ENCODE data around the gene RAET1E. TPM values are rescaled to one million over a fixed set of nuclear protein-coding genes. Genes with fewer than 3 reads are reported as not detected.
"Not testable (repeated sequence)": the region's sequence is repeated elsewhere in the genome, so short reads cannot be mapped to it uniquely, and the experiment has no call there.

Gene RAET1E
- total and polyA plus RNA-seq, 2 donors (not counting 1 experiment from before 2014, with no cell fraction given): not detected

DNA sequence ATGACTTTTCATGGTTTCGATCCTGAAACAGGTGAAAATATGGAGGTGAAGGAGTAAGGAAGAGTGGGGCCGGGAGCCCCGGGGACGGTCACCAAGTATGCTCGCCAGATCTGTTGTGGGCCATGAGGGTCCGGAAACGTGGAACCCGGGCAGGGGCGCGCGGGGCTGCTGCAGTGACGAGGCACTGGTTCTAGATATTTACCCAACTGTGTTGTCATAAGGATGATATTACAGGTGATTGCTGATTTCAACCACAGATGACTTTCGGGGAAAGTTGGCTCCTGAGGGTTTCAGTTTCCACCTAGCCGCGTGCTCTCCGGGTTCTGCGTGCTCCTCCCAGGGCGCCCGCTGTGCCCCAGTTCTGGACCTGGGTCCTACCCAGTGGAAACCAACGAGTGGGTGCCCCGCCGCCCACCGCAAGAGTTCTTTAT, 12.8 kb upstream of the RAET1E start:
- Histone ChIP-seq H3K9me3 (ENCODE audit: control extremely low read depth in 1 of 3, control insufficient read depth in 2 of 3, insufficient read depth in 1 of 3, low read length in 2 of 3) (peaks cover 0 to 24% (median 8%) of the 10 kb centered on the region in 3 donors), H3K79me2 (ENCODE audit: control insufficient read depth, insufficient read depth, low read length) (no peaks in the 10 kb centered on the region), H3K27ac (ENCODE audit: low read length in 2 of 2) (no peak overlapping the region), H3K4me2 (replicated peaks; ENCODE audit: low read depth, low read length, poor library complexity, severe bottlenecking) (no peak overlapping the region), H4K20me1 (ENCODE audit: control insufficient read depth, insufficient read depth, low read length, poor library complexity, severe bottlenecking) (no peaks in the 10 kb centered on the region), H3K9ac (ENCODE audit: low read length) (no peak overlapping the region), H3K4me3 (ENCODE audit: control extremely low read depth in 1 of 5, extremely low read depth in 1 of 5, insufficient read depth in 1 of 5, low read depth in 2 of 5, low read length in 4 of 5) (no peak overlapping the region), H2AFZ (ENCODE audit: insufficient read depth, low read depth, low read length, poor library complexity, severe bottlenecking) (no peak overlapping the region), H3K27me3 (replicated peaks in 1 of 4; ENCODE audit: control extremely low read depth in 1 of 4, control insufficient read depth in 3 of 4, insufficient read depth in 4 of 4, low read length in 3 of 4) (peaks cover 0 to 17% (median under 1%) of the 10 kb centered on the region in 4 experiments), H3K4me1 (ENCODE audit: control insufficient read depth in 2 of 2, insufficient read depth in 2 of 2, low read length in 2 of 2) (no peaks in the 10 kb centered on the region), H3K36me3 (replicated peaks in 1 of 2; ENCODE audit: control extremely low read depth in 1 of 2, control insufficient read depth in 1 of 2, extremely low read depth in 1 of 2, insufficient read depth in 2 of 2, low read length in 1 of 2) (no peaks in the 10 kb centered on the region)
- no peaks in the 10 kb centered on the region for H3K4me1 Mint-ChIP-seq
- intact Hi-C loops (cut with micrococcal nuclease): no loop called here
- H3K27ac Mint-ChIP-seq: no peak overlapping the region
- DNase-seq (no peak), ATAC-seq (ENCODE audit: low read depth) (no peak)
- H3K9me3 Mint-ChIP-seq (ENCODE audit: insufficient read depth): peaks cover 8% of the 10 kb centered on the region
- H3K4me3 Mint-ChIP-seq: no peak overlapping the region
- TF ChIP-seq EZH2 (IDR thresholded peaks at IDR 0.05; ENCODE audit: borderline replicate concordance, insufficient read depth, low read depth, low read length, poor library complexity, severe bottlenecking): no peak
- TF ChIP-seq, protein P1, sequence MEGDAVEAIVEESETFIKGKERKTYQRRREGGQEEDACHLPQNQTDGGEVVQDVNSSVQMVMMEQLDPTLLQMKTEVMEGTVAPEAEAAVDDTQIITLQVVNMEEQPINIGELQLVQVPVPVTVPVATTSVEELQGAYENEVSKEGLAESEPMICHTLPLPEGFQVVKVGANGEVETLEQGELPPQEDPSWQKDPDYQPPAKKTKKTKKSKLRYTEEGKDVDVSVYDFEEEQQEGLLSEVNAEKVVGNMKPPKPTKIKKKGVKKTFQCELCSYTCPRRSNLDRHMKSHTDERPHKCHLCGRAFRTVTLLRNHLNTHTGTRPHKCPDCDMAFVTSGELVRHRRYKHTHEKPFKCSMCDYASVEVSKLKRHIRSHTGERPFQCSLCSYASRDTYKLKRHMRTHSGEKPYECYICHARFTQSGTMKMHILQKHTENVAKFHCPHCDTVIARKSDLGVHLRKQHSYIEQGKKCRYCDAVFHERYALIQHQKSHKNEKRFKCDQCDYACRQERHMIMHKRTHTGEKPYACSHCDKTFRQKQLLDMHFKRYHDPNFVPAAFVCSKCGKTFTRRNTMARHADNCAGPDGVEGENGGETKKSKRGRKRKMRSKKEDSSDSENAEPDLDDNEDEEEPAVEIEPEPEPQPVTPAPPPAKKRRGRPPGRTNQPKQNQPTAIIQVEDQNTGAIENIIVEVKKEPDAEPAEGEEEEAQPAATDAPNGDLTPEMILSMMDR (IDR thresholded peaks at IDR 0.05): no peak
- ChIA-PET POLR2A (no interaction called here), CTCF (no interaction called here)
- 95% methylated on average over 22 of the region's 23 CpGs for WGBS (ENCODE audit: insufficient coverage)
- H3K27me3 Mint-ChIP-seq: peaks cover 32% of the 10 kb centered on the region

DNA sequence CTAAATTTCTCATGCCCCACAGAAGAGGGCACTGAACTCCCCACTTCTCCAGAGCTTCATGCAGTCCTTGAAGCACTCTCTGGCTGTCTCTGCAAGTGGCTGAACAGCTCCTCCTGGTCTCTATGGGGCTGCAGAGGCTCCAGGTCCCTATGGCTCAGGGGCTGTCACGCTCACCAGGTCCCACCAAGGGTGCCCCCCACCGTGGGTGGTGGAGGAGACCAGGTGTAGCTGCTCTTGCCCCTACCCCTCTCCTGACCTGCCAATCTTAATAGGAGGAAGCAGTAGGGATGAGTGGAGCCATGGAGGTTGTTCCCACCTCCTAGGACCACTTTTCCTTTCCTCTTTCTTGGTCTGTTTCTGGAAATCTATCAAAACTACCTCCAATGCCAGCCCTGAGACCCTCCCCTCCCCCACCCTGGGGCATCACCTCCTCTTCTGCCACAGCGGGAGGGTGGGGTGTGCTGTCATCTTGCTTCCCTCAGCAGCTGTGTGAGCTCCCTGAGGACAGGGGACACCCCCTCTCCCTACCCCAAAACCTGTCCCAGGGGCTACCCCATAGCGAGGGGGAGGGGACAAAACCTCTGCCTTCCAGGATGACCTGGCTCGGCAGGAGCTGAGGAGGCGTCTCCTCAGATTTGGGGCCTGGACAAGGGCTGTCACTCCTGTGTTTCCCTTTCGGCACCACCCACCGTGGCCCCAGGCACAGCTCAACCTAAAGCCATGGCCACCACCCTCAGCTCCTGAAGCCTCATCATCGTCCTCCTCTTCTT, 12.0 kb upstream of the RAET1E start:
- TF ChIP-seq, protein P1 (IDR thresholded peaks at IDR 0.05): no peak
- no peak for TF ChIP-seq EZH2 (IDR thresholded peaks at IDR 0.05; ENCODE audit: borderline replicate concordance, insufficient read depth, low read depth, low read length, poor library complexity, severe bottlenecking)
- no peak overlapping the region for H3K4me3 Mint-ChIP-seq
- H3K27ac ChIP-seq (ENCODE audit: low read length in 2 of 2): no peak overlapping the region
- DNase-seq (no peak), ATAC-seq (ENCODE audit: low read depth) (no peak)
- H3K9me3 Mint-ChIP-seq (ENCODE audit: insufficient read depth): peaks cover 8% of the 10 kb centered on the region
- H3K4me1 ChIP-seq (ENCODE audit: control insufficient read depth in 2 of 2, insufficient read depth in 2 of 2, low read length in 2 of 2): no peaks in the 10 kb centered on the region
- peaks cover 0 to 18% (median under 1%) of the 10 kb centered on the region in 4 experiments for H3K27me3 ChIP-seq (replicated peaks in 1 of 4; ENCODE audit: control extremely low read depth in 1 of 4, control insufficient read depth in 3 of 4, insufficient read depth in 4 of 4, low read length in 3 of 4)
- no peak overlapping the region for H3K4me2 ChIP-seq (replicated peaks; ENCODE audit: low read depth, low read length, poor library complexity, severe bottlenecking)
- H2AFZ ChIP-seq (ENCODE audit: insufficient read depth, low read depth, low read length, poor library complexity, severe bottlenecking): no peak overlapping the region
- WGBS (ENCODE audit: insufficient coverage): 98% methylated on average over 4 of the region's 9 CpGs
- peaks cover 32% of the 10 kb centered on the region for H3K27me3 Mint-ChIP-seq
- POLR2A ChIA-PET: no interaction called here
- H3K9ac ChIP-seq (ENCODE audit: low read length): no peak overlapping the region
- no peaks in the 10 kb centered on the region for H4K20me1 ChIP-seq (ENCODE audit: control insufficient read depth, insufficient read depth, low read length, poor library complexity, severe bottlenecking)
- H3K36me3 ChIP-seq (replicated peaks in 1 of 2; ENCODE audit: control extremely low read depth in 1 of 2, control insufficient read depth in 1 of 2, extremely low read depth in 1 of 2, insufficient read depth in 2 of 2, low read length in 1 of 2): no peaks in the 10 kb centered on the region
- H3K27ac Mint-ChIP-seq: no peak overlapping the region
- CTCF ChIA-PET: no interaction called here
- intact Hi-C loops (cut with micrococcal nuclease): no loop called here
- H3K79me2 ChIP-seq (ENCODE audit: control insufficient read depth, insufficient read depth, low read length): no peaks in the 10 kb centered on the region
- peaks cover 0 to 24% (median 8%) of the 10 kb centered on the region in 3 donors for H3K9me3 ChIP-seq (ENCODE audit: control extremely low read depth in 1 of 3, control insufficient read depth in 2 of 3, insufficient read depth in 1 of 3, low read length in 2 of 3)
- no peak overlapping the region for H3K4me3 ChIP-seq (ENCODE audit: control extremely low read depth in 1 of 5, extremely low read depth in 1 of 5, insufficient read depth in 1 of 5, low read depth in 2 of 5, low read length in 4 of 5)
- no peaks in the 10 kb centered on the region for H3K4me1 Mint-ChIP-seq

DNA sequence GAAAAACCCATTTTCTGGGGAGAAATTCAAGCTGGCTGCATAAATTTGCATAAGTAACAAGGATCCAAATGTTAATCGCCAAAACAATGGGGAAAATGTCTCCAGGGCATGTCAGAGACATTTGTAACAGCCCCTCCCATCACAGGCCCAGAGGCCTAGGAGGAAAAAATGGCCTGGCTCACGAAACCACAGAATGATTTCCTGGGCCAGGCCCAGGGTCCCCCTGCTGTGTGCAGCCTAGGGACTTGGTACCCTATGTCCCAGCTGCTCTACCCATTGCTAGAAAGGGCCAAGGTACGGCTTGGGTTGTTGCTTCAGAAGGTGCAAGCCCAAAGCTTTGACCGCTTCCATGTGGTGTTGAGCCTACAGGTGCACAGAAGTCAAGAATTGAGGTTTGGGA, 10.6 kb upstream of the RAET1E start:
- H3K79me2 ChIP-seq (ENCODE audit: control insufficient read depth, insufficient read depth, low read length); H2AFZ ChIP-seq (ENCODE audit: insufficient read depth, low read depth, low read length, poor library complexity, severe bottlenecking); H3K4me3 Mint-ChIP-seq; H4K20me1 ChIP-seq (ENCODE audit: control insufficient read depth, insufficient read depth, low read length, poor library complexity, severe bottlenecking); H3K9ac ChIP-seq (ENCODE audit: low read length); ATAC-seq (ENCODE audit: low read depth); H3K4me1 Mint-ChIP-seq; H3K4me1 ChIP-seq (ENCODE audit: control insufficient read depth in 2 of 2, insufficient read depth in 2 of 2, low read length in 2 of 2); CTCF ChIA-PET; intact Hi-C loops (cut with micrococcal nuclease); POLR2A ChIA-PET; DNase-seq; H3K9me3 Mint-ChIP-seq (ENCODE audit: insufficient read depth); H3K4me2 ChIP-seq (replicated peaks; ENCODE audit: low read depth, low read length, poor library complexity, severe bottlenecking); H3K4me3 ChIP-seq (ENCODE audit: control extremely low read depth in 1 of 5, extremely low read depth in 1 of 5, insufficient read depth in 1 of 5, low read depth in 2 of 5, low read length in 4 of 5); H3K36me3 ChIP-seq (replicated peaks in 1 of 2; ENCODE audit: control extremely low read depth in 1 of 2, control insufficient read depth in 1 of 2, extremely low read depth in 1 of 2, insufficient read depth in 2 of 2, low read length in 1 of 2); H3K27ac Mint-ChIP-seq; H3K27ac ChIP-seq (ENCODE audit: low read length in 2 of 2): not testable (repeated sequence)
- peaks cover 0 to 24% (median 8%) of the 10 kb centered on the region in 3 donors for H3K9me3 ChIP-seq (ENCODE audit: control extremely low read depth in 1 of 3, control insufficient read depth in 2 of 3, insufficient read depth in 1 of 3, low read length in 2 of 3)
- H3K27me3 ChIP-seq (replicated peaks in 1 of 4; ENCODE audit: control extremely low read depth in 1 of 4, control insufficient read depth in 3 of 4, insufficient read depth in 4 of 4, low read length in 3 of 4): peaks cover 0 to 19% (median under 1%) of the 10 kb centered on the region in 4 experiments
- WGBS (ENCODE audit: insufficient coverage): 87% methylated on average over 3 of the region's 4 CpGs
- H3K27me3 Mint-ChIP-seq: peaks cover 24% of the 10 kb centered on the region

Measured in B cell (primary cell).